Measurements from ENCODE around the gene RLBP1.

Gene RLBP1

DNA sequence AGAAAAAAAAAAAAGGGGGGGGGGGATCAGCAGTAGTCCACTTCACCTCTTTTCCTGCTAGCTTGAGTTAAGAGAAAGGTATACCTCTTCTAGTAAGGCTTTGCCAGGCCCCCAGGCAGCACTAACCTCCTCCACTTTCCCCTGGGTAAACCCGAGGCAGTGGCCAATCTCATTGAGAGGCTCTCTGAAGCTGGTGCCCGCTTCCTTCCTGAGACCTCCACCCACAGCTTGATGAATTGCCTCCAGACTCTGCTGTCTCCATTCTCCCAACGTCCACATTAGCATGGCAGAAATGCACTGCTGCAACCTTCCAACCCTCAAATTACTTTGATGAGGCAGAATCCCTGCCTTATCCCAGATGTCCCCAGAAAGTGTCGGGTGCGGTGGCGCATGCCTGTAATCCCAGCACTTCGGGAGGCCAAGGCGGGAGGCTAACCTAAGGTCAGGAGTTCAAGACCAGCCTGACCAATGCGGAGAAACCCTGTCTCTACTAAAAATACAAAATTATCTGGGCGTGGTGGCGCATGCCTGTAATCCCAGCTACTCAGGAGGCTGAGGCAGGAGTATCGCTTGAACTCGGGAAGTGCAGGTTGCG lies 15.3 kb downstream of the RLBP1 start:
- DNase-seq: no peak

DNA sequence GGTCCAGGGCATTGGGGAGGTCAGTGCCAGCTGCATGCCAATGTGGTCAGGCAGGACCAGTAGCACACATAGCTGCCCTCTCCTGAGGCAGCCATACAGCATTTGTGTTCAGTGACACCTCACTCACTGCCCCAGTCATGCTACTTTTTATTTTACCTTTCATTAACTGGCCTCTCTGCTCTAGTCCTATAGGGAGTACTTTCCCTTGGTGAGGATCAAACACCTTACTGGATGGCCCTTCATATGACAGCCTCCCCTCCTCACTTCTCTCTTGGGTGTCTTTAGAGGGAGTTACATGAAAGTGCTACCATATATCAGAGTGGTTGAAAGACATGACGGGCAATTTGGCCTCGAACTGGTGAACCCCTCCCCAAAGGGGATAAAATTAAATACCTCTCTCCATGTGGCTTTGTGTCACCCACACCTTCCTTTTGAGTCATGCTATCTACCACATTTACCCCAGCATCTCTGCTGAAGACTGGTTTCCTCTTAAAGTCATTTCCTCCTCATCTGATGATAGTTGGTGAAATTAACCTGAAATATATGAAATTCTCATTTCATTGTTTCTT lies 17.6 kb downstream of the RLBP1 start:
- DNase-seq: no peak

DNA sequence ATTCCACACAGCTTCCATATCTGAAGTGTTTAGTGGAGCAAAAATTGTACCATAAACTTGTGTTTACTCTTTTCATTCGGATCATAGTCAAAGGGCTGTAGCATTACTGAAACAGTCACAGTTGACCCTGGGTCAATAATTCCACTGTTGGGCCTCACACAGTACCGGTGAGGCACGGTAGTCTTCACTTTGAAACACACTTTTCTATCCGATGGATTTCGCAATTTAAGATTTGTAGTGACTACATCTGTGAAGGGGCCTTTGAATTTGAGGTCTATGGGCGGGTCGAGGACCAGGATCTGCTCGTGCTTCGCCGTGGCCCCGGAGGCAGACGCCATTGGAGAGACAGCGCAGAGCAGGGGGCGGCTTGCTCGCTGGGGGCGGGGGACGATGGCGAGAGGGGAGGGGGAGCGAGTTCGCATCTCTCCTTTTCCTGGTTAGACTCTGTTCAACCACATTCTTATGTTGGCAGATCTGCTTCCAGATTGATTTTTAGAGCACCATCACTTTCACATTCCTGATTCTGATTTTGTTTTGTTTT lies 19.8 kb downstream of the RLBP1 start:
- DNase-seq: no peak

DNA sequence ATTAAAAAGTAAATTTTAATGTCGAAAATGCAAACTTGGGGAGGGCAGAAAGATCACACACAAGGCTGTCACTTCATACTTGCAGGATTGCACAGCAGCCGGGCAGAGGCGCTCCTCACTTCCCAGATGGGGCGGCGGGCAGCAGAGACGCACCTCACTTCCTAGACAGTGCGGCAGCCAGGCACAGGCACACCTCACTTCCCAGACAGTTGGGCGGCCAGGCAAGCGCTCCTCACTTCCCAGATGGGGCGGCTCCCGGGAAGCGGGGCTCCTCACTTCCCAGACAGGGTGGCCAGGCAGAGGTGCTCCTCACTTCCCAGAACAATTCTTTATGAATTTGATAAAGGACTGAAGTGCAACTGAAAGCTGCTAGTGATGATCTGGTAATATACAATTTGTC lies 21.2 kb downstream of the RLBP1 start:
- DNase-seq: no peak

DNA sequence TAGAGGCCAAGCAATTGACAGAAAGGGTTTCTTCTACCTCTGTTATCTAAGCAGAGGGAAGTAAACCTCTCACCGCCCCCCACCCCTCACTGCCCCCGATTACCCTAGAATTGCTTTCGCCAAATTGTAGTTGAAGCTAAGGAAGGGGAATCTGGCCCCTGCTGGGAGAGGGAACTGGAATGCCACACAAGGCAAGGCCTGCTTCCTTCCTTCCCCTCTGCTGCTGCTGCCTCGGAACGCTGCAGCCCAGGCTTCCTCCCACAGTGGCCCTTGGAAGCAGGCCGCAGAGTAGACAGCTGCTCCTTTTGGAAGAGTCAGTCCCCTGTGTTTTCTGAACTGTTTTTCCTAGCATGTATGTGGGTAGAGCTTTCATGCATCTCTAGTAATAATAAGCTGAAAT lies 21.6 kb downstream of the RLBP1 start:
- no peak for DNase-seq

DNA sequence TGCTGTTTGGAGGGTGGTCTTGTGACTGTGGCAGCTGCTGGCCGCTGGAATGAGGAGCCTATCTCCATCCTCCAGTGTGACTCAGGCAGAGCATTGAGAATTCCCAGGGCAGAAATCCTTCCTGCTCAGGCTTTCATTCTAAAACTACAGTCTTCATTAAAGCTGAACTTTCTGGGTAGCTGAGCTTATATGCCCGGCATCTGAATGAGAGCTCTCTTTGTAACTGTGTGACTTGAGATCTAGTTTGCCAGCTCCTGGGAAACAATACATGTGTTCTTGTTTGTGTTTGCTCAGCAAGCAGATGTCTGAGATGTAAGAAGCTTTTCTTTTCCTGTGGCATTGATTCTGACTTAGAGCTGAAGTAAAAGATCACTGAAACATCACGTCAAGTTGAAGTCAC lies 22.4 kb downstream of the RLBP1 start:
- DNase-seq: no peak

DNA sequence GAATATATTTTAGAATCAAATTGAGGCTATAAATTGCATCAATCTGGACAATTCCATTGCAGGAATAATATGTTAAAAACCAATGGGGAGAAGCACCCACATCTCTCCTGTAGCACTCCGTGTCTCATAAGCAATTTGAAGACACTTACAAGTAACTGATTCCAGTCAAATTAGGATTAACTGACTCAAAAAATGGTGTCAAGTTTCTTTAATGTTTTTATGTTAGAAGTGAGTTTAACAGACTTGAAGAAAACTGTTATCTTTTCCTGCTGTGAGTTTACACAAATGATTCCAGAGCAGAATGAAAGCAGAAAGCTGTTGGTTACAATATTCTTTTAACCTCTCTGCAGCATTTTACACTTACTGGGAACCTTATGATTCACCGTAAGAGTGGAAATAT lies 23.2 kb downstream of the RLBP1 start:
- no peak for DNase-seq

DNA sequence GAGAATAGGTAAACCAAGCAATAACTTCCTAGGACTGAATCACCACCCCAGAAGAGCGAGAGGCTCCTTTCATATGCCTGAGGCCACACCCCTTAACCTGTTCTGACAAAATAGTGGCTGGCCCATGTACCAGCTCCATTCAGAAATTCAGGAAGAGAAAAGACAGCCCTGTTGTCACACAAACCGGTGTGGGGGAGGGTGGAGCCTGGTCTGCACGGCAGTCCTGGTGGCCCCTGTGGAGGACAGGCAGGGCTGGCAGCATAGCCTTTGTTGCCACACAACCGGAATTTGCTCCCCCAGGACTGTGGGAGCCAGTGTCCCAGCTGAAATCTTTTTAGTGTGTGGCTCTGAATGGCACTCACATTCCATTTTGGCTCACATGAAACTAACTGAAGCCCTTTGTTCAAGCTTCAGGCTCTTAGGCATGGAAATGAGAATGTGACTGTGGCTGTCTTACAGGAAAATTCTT lies 23.8 kb downstream of the RLBP1 start:
- DNase-seq: no peak

DNA sequence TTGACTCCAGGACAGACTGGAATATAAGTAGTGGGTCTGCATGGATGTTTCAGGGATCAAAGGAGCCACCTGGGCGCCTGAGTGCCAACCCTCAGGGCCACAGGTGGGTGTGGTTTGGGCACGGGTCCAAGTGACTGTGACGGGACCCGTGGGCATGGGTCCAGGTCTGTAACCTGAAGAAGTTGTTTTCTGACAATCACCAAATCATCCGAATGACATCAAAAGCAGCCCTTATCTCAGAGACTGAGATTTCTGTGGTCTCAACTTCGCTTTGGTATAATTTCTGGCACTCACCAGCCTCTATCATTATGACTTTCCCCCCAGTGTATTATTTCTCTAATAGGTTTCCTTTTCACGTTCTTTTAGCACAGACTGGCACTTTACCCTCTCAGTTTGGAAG lies 24.4 kb downstream of the RLBP1 start:
- DNase-seq: no peak

DNA sequence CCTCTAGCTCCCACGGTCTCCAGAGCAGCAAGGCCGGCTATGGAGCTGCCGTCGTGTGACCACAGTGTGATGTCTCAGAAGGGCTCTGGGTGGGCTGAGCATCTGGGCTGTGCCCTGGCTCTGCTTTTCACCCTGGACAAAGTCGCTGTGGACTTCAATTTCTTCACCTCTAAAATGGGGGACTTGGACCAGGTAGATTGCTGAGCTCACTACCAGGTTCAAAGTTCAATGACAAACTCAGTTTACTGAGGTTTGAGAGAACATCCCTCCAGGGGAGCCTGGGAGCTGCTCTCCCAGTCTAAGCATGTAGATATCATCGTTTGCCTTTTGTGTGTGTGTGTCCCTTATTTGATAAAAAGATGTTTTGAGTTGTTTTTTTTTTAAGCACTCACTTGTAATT lies 25.1 kb downstream of the RLBP1 start:
- no peak for DNase-seq

DNA sequence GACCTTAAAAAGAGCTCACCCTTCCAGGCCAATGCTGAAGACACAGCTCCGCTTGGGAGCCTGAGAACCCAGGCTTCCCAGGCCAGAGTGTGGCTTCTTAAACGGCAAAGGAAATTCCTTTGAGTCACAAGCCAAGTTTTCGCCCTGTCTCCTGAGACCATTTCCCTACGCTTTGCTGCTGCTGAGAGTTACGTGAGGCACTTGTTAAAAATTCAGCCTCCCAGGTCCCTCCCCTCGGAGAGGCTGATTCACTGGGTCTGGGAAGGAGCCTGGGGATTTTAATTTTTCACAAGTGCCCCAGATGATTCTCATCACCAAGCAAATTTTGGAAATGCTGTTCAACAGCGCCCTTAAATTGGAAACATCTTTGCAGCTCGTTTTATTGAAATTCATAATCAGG lies 25.5 kb downstream of the RLBP1 start:
- DNase-seq: no peak

DNA sequence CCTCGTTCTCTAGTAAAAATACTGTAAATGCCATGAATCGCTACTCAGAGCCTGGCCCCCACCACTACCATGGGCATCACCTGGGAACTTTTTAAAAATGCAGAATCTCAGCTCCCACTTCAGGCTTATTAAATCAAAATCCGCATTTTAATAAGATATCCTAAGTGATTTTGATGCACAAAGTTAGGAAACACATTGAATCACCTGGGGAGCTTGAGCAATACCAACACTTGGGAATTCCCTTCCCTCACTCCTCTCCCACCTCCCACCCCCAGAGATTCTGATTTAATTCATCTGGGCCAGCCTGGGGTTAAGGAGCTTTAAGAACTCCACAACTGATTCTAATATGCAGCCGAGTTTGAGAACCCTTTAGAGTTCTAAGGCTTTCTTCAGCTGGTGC lies 26.8 kb downstream of the RLBP1 start:
- no peak for DNase-seq

DNA sequence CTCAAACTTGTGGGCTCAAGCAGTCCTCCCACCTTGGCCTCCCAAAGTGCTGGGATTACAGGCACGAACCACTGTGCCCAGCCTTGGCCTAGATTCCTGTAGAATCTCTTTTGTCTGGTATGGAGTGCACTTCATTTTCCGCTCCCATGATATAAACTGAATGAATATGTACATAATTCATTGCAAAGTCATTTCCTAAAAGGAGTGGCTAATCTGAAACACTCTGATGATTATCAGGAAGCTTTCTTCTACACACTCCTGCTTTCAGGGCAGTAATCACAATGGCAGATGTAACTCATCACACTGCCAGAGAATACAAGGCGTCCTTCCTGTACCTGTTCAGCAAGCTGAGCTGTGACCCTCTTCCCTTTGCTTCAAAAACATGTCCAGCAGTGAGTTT lies 28.6 kb downstream of the RLBP1 start:
- no peak for DNase-seq

DNA sequence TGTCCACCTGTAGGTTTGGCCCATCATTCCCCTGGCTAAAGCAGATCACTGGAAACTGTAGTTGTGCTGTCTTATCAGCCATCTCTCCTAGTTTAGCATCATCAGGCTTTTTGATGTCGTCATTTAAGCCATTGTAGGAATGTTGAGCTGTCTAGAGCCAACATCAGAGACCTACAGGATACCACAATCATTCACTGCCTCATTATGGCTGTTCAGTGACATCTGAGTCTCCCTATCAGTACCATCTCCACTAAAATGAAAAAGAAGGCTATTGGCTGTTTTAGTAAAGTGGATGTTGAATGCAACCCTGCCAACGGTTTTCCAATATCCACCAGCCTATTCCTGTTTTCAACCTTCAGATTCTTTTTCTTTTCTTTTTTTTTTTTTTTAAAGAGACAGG lies 29.2 kb downstream of the RLBP1 start:
- DNase-seq: no peak

DNA sequence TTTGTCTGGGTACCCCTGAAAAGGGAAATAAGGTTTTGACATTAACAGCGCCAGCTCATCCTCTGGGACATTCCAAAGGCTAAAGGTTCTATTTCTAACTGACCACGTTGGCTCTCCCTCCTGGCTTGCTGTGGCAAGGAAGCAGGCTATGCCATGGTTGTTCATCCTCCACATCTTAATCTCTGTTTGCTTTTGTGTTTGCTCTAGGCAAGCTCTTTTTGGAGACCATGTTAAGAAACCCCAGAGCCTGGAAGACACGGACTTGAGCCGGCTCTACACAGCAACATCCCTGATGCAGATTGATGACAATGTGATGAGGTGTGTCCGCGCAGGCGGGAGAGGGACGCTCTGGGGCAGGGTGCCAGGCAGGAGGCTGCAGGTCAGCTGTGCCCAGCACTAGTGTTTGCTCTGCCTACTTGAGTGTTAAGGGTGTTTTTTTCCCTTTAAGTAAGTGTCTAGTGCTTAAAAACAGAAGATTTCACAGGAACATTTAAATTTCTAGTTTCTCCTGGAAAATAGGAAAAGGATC lies 33.3 kb downstream of the RLBP1 start:
- no peak for DNase-seq

DNA sequence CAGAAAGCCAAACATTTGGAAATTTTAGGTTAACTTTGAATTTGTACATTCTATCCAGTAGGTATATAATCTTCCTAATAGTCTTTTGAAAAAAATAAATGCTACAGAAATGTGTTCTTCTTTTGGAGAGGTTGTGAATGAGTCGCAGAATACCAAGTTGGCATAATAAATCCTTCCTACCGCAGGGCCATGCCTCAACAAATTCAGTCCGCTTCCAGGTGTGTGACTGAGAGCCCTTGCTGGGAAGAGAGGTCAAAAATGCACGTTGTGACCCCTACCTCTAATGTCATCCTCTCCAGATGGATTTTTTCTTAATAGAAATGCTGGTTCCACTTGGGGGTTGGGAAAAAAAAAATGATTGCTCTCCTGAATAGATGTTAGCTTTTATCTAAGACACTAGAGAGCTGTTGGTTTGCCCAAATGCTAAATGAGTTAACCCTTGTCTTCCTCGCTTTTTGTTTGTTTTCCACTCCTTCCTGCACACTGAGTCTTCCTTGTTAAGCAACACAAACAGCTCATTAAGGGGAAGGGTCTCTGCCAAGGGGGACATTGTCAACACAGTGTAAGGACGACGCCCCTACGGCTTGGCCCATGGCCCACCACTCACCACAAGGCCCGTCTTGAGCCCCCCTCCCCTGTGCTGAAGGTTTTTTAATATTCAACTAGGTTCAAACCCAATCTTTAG lies 33.9 kb downstream of the RLBP1 start:
- DNase-seq: no peak

DNA sequence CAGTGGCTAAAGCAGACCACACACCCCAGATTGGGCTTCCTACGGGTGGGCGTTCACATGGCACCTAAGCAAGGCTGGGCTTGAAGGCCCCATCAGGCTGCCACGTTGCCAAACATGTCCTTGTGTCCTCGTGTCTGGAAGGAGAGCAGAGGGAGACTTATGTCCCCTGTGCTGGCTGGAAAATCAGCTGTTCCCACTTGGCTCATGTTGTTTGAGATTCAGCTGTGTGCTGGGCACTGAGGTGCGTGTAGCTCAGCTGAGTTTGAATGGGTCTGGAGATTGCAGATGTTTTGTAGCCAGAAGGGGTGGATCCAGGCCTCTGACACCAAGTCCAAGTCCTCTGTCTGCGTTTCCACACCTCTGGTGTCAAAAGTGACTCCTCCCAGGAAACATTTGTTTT lies 34.6 kb downstream of the RLBP1 start:
- no peak for DNase-seq

DNA sequence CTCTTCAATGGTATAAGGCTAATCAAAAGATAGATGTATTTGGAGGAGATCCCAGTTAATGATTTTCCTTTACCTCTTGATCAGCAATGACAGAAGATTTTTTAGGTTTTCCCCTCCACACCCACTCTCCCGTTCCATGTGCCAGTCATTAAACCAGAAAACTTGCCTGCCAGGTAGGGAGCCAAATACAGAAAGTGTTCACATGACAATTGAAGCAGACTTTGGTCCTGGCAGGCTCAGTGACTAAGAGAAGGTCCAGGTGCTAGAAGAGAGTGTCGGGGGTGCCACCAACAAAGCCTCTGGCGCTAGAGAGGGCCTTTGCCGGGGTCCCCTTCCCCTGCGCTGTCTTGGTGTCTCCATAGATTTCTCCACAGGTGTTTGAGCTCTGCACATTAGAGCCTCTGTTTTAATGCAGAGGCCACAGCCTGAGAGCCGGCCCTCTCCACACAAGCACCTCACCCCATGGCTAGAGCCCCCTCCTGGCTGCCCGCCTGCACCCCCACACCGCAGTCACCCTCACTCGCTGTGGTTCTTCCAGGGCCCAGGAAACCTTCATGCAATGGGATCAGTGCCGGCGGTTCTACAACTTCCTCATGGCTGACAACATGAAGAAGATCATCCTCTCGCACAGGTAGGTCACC lies 36.4 kb downstream of the RLBP1 start:
- DNase-seq: no peak

DNA sequence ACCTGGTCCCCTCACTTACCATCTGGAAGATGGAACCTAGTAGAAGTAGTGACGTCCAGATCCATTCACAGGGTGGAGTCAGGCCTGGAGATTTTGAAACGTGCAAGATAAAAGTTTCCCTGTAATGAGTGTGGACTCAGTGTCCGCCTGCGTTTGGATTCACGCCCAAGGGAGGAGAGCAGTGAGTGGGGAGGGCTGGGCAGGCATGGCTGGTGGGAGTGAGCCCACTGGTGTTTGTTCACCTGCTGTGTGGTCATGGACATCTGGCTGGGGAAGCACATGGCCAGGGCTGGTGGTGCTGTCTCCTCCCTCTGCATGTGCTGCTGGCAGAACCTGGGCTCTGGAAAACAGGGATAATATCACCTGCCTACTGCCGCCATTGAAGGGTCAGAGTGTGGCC lies 37.0 kb downstream of the RLBP1 start:
- no peak for DNase-seq

DNA sequence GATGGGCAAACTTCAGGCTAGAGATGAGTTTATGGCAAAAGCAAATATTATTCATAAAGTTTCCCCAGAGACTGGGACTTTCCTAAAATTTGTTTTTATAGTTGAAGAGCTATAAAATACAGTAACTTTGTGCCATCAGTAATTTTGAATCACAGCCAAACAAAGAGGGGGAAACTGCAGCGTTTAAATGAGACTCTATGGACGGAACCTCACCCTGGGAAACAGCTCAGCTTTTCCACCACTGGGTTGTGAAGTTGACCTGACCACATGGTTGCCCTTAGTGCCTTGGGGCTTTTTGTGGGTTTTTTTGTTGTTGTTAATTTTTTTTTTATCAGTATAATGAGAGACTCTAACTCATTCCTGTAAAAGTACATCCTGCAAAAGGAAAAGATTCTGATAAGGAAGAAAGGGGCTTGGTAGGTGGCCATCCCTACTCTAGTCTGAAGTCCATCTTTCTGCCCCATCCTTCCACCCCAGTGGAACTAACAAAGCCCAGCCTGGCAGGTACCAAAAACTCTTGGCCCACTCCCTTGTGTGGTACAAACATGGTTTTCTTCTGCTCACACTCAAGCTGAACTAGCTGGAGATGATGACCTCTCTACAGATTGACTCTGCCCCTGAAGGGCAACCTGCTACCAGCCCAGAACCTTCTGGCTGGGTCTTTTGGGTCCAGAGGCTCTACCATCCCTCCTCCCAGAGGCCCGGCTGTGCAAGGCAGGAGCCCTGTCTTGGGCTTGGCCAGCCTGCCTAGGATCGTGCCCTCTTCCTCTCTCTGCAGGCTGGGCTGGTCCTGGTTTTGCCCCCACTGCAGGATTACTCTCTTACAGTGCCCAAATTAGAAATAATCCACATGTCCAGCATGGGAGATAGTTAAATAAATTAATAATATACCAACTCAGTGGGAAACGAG lies 41.2 kb downstream of the RLBP1 start:
- DNase-seq: no peak

DNA sequence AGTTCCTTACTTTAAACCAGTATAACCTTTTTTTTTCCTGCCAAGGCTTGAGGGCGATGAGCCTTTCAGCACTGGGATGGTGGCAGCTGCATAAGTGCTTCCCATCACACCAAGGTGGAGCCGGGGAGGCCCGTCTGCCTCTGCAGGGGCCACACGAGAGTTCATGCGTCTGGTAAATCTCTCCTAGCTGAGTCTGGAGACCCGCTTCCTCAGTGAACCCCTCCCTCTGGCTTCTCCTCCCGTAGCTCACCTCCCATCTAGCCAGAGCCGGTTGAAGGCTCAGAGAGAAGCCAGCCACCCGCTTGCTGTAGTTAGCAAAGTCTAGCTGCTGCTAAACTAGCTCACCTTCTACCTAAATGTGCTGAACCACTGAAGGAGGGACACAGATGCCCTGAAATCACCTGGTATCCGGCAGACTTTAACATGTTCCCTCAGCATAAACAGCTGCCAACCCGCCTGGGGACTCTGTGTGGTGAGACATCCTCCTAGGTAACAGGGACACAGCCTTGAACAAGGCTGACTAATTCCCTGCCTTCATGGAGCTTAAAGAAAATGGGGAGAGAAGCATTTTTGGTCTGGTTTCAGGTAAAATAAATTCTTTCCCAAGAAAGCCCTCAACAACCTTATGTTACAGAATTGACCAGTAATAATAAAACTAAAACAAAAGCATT lies 42.9 kb downstream of the RLBP1 start:
- no peak for DNase-seq
